HCT116 (cell line): Measurements from ENCODE around the gene PYGO1. TPM values are rescaled to one million over a fixed set of nuclear protein-coding genes. Genes with fewer than 3 reads are reported as not detected.

Source experiments
- ATAC-seq: fragments of 200-7000 bp; cut with Tn5 transposase; 2 replicates; pipeline ENCODE4 v1.9.1; 2020; ENCODE audit warnings: mild to moderate bottlenecking, moderate library complexity
- BruUV-seq: library from RNA; stranded (reverse); fragments of 400-500 nt; replicated peaks from 2 replicates; lab custom pipeline; 2021; lab: Mats Ljungman, UMichigan
- CTCF ChIA-PET: fragments of 300-600 bp; sonication (Branson Sonifier 250); formaldehyde crosslinking; loops from one replicate; lab custom pipeline; 2021; ENCODE audit warnings: antibody characterized with exemption; lab: Charles Lee
- POLR2A ChIA-PET: fragments of 300-600, 350-600 bp; sonication (Branson Sonifier 250); formaldehyde crosslinking; loops from one replicate; lab custom pipeline; 2021; ENCODE audit warnings: antibody characterized with exemption; lab: Charles Lee
- RAD21 ChIA-PET, 2 experiments: fragments of 300-600 bp; sonication (Branson Sonifier 250); formaldehyde crosslinking; loops; one replicate each; lab custom pipeline; 2023; ENCODE audit warnings: low total read pairs in 2 of 2; ENCODE audit not compliant: uncharacterized antibody in 2 of 2, unreplicated experiment in 2 of 2, low non-redundant PET in 1 of 2; lab: Charles Lee
- DNase-seq: peaks from one replicate; pipeline ENCODE4 v3.0.0-alpha.2; 2010; ENCODE audit warnings: low read depth, low spot score
- H2AFZ ChIP-seq: fragments of 200-600 bp; shearing (Covaris generic), sonication (generic); 2 replicates; pipeline ENCODE4 v1.6.1; 2017; ENCODE audit warnings: low read depth, mixed run types, mixed read lengths, antibody characterized with exemption, low read length; ENCODE audit not compliant: poor library complexity, severe bottlenecking
- H3K27ac ChIP-seq: 2 replicates; pipeline ENCODE4 v1.5.1; 2012; ENCODE audit warnings: low read depth, low read length
- H3K27me3 ChIP-seq: fragments of 200-600 bp; sonication (generic); 2 replicates; pipeline ENCODE4 v1.6.1; 2016; ENCODE audit warnings: mixed run types, low read length, mixed read lengths; ENCODE audit not compliant: insufficient read depth
- H3K36me3 ChIP-seq, 2 experiments: fragments of 200-500 bp in 1 of 2; fragments of 200-600 bp in 1 of 2; sonication (Bioruptor generic) in 1 of 2; sonication (generic) in 1 of 2; 2 replicates each; pipeline versions ENCODE4 v1.5.1 to v1.6.1; 2014 to 2016; ENCODE audit warnings: low read length in 2 of 2, inconsistent platforms in 1 of 2, mixed read lengths in 1 of 2, mixed run types in 1 of 2; ENCODE audit not compliant: insufficient read depth in 2 of 2, control insufficient read depth in 1 of 2
- H3K4me1 ChIP-seq, 2 experiments: fragments of 200-600 bp in 1 of 2; sonication (generic) in 1 of 2; 2 replicates each; pipeline versions ENCODE4 v1.5.1 to v1.6.1; 2012 to 2017; ENCODE audit warnings: low read length in 2 of 2, inconsistent platforms in 1 of 2, mild to moderate bottlenecking in 1 of 2, mixed read lengths in 1 of 2, mixed run types in 1 of 2, moderate library complexity in 1 of 2; ENCODE audit not compliant: insufficient read depth in 2 of 2, control insufficient read depth in 1 of 2
- H3K4me2 ChIP-seq: fragments of 200-600 bp; sonication (generic); 2 replicates; pipeline ENCODE4 v1.6.1; 2017; ENCODE audit warnings: mixed run types, low read length, mixed read lengths
- H3K4me3 ChIP-seq, 2 experiments: fragments of 200-600 bp in 1 of 2; sonication (generic) in 1 of 2; replicated peaks in 1 of 2; 2 replicates each; pipeline ENCODE4 v1.5.1; 2011 to 2016; ENCODE audit warnings: low read length in 2 of 2, control low read depth in 1 of 2, low read depth in 1 of 2, mild to moderate bottlenecking in 1 of 2, mixed read lengths in 1 of 2, mixed run types in 1 of 2
- H3K79me2 ChIP-seq: fragments of 200-600 bp; sonication (generic); 2 replicates; pipeline ENCODE4 v1.6.1; 2017; ENCODE audit warnings: mild to moderate bottlenecking, mixed run types, low read length, moderate library complexity, mixed read lengths; ENCODE audit not compliant: insufficient read depth
- H3K9ac ChIP-seq: fragments of 200-600 bp; sonication (generic); 2 replicates; pipeline ENCODE4 v1.6.1; 2016; ENCODE audit warnings: low read length, mixed read lengths
- H3K9me2 ChIP-seq: fragments of 200-600 bp; sonication (generic), shearing (Covaris generic); 2 replicates; pipeline ENCODE4 v1.6.1; 2017; ENCODE audit warnings: mixed run types, mild to moderate bottlenecking, moderate library complexity; ENCODE audit not compliant: insufficient read depth
- H3K9me3 ChIP-seq, 2 experiments: fragments of 200-500 bp in 1 of 2; fragments of 200-600 bp in 1 of 2; sonication (Bioruptor generic) in 1 of 2; sonication (generic) in 1 of 2; 2 replicates each; pipeline ENCODE4 v1.6.1; 2014 to 2017; ENCODE audit warnings: low read length in 2 of 2, mixed read lengths in 2 of 2, inconsistent platforms in 1 of 2, low read depth in 1 of 2, mild to moderate bottlenecking in 1 of 2, mixed run types in 1 of 2, moderate library complexity in 1 of 2; ENCODE audit not compliant: control insufficient read depth in 1 of 2, insufficient read depth in 1 of 2
- H4K20me1 ChIP-seq: fragments of 200-600 bp; sonication (generic), shearing (Covaris generic); 2 replicates; pipeline ENCODE4 v1.6.1; 2017; ENCODE audit warnings: mixed run types, mild to moderate bottlenecking, moderate library complexity; ENCODE audit not compliant: insufficient read depth
- ATF3 ChIP-seq: IDR thresholded peaks from 2 replicates; pipeline ENCODE4 v1.6.1; 2012
- CEBPB ChIP-seq: IDR thresholded peaks from 2 replicates; pipeline ENCODE4 v1.6.1; 2012; ENCODE audit warnings: low read depth
- EGR1 ChIP-seq: IDR thresholded peaks from 2 replicates; pipeline ENCODE4 v1.6.1; 2012; ENCODE audit warnings: low read depth
- ELF1 ChIP-seq: IDR thresholded peaks from 2 replicates; pipeline ENCODE4 v1.6.1; 2012; ENCODE audit warnings: low read depth, borderline replicate concordance
- EZH2 ChIP-seq: fragments of 200-600 bp; sonication (generic); IDR thresholded peaks from 2 replicates; pipeline ENCODE4 v1.6.1; 2017; ENCODE audit warnings: antibody characterized with exemption, mixed run types
- EZH2phosphoT487 ChIP-seq: fragments of 200-600 bp; IDR thresholded peaks from 2 replicates; pipeline ENCODE4 v1.6.1; 2018; ENCODE audit warnings: antibody characterized with exemption, borderline replicate concordance
- FOSL1 ChIP-seq: IDR thresholded peaks from 2 replicates; pipeline ENCODE4 v1.6.1; 2012; ENCODE audit warnings: low read depth
- JUND ChIP-seq: IDR thresholded peaks from 2 replicates; pipeline ENCODE4 v1.6.1; 2012
- POLR2AphosphoS5 ChIP-seq: IDR thresholded peaks from 2 replicates; pipeline ENCODE4 v1.6.1; 2011; ENCODE audit warnings: mild to moderate bottlenecking, low read depth, low read length, moderate library complexity
- SP1 ChIP-seq: IDR thresholded peaks from 2 replicates; pipeline ENCODE4 v1.6.1; 2012; ENCODE audit warnings: low read depth
- SRF ChIP-seq: IDR thresholded peaks from 2 replicates; pipeline ENCODE4 v1.6.1; 2012; ENCODE audit warnings: low read depth
- ZBTB33 ChIP-seq: IDR thresholded peaks from 2 replicates; pipeline ENCODE4 v1.6.1; 2011; ENCODE audit warnings: mild to moderate bottlenecking, low read length, moderate library complexity; ENCODE audit not compliant: insufficient replicate concordance; ENCODE audit errors: extremely low read depth
- ZFX ChIP-seq: fragments of 450-650 bp; IDR thresholded peaks from 2 replicates; pipeline ENCODE4 v1.6.1; 2017
- ZNF274 ChIP-seq: fragments of 200-500 bp; sonication (Bioruptor generic); IDR thresholded peaks from 2 replicates; pipeline ENCODE4 v1.6.1; 2014; ENCODE audit warnings: mild to moderate bottlenecking, low read depth, low read length, inconsistent platforms
- intact Hi-C: fragments of 100-400 bp; cut with micrococcal nuclease; formaldehyde crosslinking; loops from 2 replicates; pipeline ENCODE4 v1.10.0; 2022
- total RNA-seq: library from RNA; stranded (reverse); gene quantifications from one replicate; pipeline ENCODE4 v1.2.1, GENCODE V29; 2021; ENCODE audit not compliant: unreplicated experiment

Gene PYGO1
- total RNA-seq, 1 experiment from 2014 or later = 0.34 TPM

GRCh38 chr15:55549305-55549704, 38.8 kb downstream of the PYGO1 start:
- peaks cover 0 to 7% of the 10 kb centered on the region in 2 experiments; a peak in 2 of 4 replicates for H3K4me1 ChIP-seq
- no peak overlapping the region for H3K4me2 ChIP-seq
- no peak overlapping the region for H3K9ac ChIP-seq
- POLR2A ChIA-PET = no interaction called here
- no peak overlapping the region for H3K4me3 ChIP-seq
- H3K9me2 ChIP-seq = no peaks in the 10 kb centered on the region
- no peak overlapping the region for H3K27ac ChIP-seq
- DNase-seq = no peak
- H3K79me2 ChIP-seq = no peaks in the 10 kb centered on the region
- CTCF ChIA-PET = no interaction called here
- no TSS peak for BruUV-seq
- no peak overlapping the region for H2AFZ ChIP-seq
- no peak for TF ChIP-seq FOSL1
- no peak for TF ChIP-seq ELF1
- TF ChIP-seq ZNF274 = no peak
- TF ChIP-seq SRF = no peak
- no peak for TF ChIP-seq EZH2
- no peak for TF ChIP-seq ZFX
- no peak for TF ChIP-seq ZBTB33
- TF ChIP-seq EGR1 = no peak
- TF ChIP-seq POLR2AphosphoS5 = no peak
- no peak for TF ChIP-seq JUND
- no peak for TF ChIP-seq EZH2phosphoT487
- no peak for TF ChIP-seq SP1
- no peak for TF ChIP-seq ATF3
- no peak for TF ChIP-seq CEBPB
- RAD21 ChIA-PET = no interaction called here
- no peak for ATAC-seq
- no peaks in the 10 kb centered on the region for H3K36me3 ChIP-seq
- H3K27me3 ChIP-seq = no peaks in the 10 kb centered on the region
- no peaks in the 10 kb centered on the region for H3K9me3 ChIP-seq
- no peaks in the 10 kb centered on the region for H4K20me1 ChIP-seq
- intact Hi-C loops = no loop called here
